Parathyroid adenoma (tissue), 2 donors: Measurements from ENCODE around the gene GNB2.

ENCODE experiments used
- H2AFZ ChIP-seq: fragments of 300-600 bp; sonication (generic); one replicate; pipeline ENCODE4 v1.7.0; 2017; ENCODE audit warnings: antibody characterized with exemption, mild to moderate bottlenecking
- H3K27ac ChIP-seq: fragments of 300-600 bp; sonication (generic); one replicate; pipeline ENCODE4 v1.7.0; 2017
- H3K27me3 ChIP-seq: fragments of 300-600 bp; sonication (generic); one replicate; pipeline ENCODE4 v1.7.0; 2017; ENCODE audit warnings: low read length; ENCODE audit not compliant: control insufficient read depth, insufficient read depth
- H3K36me3 ChIP-seq: fragments of 300-600 bp; sonication (generic); one replicate; pipeline ENCODE4 v1.7.0; 2017; ENCODE audit warnings: low read length; ENCODE audit not compliant: control insufficient read depth, insufficient read depth
- H3K4me1 ChIP-seq: fragments of 300-600 bp; sonication (generic); one replicate; pipeline ENCODE4 v1.7.0; 2017; ENCODE audit warnings: control low read depth
- H3K4me2 ChIP-seq: fragments of 300-600 bp; sonication (generic); one replicate; pipeline ENCODE4 v1.7.0; 2017; ENCODE audit warnings: low read length
- H3K4me3 ChIP-seq: fragments of 300-600 bp; sonication (generic); one replicate; pipeline ENCODE4 v1.7.0; 2017; ENCODE audit warnings: low read depth, low read length
- H3K79me2 ChIP-seq: fragments of 300-600 bp; sonication (generic); one replicate; pipeline ENCODE4 v1.7.0; 2017; ENCODE audit warnings: control low read depth
- H3K9ac ChIP-seq: fragments of 300-600 bp; sonication (generic); one replicate; pipeline ENCODE4 v1.7.0; 2017; ENCODE audit warnings: mild to moderate bottlenecking
- H3K9me3 ChIP-seq: fragments of 300-600 bp; sonication (generic); one replicate; pipeline ENCODE4 v1.7.0; 2017; ENCODE audit warnings: low read length; ENCODE audit not compliant: control insufficient read depth
- TF ChIP-seq, protein P1 (sequence below): fragments of 300-600 bp; sonication (generic); IDR thresholded peaks from one replicate; pipeline ENCODE4 v1.7.0; 2017; ENCODE audit warnings: antibody characterized with exemption, mild to moderate bottlenecking
- donor health status: primary hyperparathyroidism.

The GNB2 gene

DNA sequence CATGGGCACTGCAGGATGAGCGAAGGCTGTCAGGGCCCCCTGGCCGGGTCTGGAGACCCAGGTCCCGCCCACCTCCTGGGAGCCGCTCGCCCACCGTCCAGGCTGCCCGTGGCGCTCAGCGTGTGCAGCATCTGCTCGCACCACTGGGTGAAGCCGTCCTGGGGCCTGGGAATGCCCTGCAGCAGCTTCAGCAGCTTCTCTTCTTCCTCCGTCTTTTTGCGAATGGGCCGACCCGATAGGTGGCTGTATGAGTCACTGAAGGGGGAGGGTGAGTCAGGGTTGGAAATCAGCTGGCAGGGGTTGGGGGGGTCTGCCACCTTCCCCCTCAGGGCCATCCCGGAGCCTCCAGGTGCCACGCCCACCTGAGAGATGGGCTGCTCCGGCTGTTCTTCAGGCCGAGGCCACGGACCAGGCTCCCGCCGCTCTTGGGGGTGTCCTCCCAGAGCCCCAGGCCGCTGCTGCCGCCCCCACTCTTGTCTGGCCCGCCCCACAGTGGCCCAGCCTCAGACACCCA lies 8.7 kb downstream of the GNB2 start:
- Histone ChIP-seq H3K27me3 (no peaks in the 10 kb centered on the region), H3K79me2 (no peaks in the 10 kb centered on the region), H3K9ac (no peak overlapping the region), H3K4me2 (no peak overlapping the region), H2AFZ (no peak overlapping the region), H3K4me3 (no peak overlapping the region), H3K4me1 (no peaks in the 10 kb centered on the region), H3K27ac (no peak overlapping the region), H3K36me3 (no peaks in the 10 kb centered on the region), H3K9me3 (no peaks in the 10 kb centered on the region)
- TF ChIP-seq, protein P1, sequence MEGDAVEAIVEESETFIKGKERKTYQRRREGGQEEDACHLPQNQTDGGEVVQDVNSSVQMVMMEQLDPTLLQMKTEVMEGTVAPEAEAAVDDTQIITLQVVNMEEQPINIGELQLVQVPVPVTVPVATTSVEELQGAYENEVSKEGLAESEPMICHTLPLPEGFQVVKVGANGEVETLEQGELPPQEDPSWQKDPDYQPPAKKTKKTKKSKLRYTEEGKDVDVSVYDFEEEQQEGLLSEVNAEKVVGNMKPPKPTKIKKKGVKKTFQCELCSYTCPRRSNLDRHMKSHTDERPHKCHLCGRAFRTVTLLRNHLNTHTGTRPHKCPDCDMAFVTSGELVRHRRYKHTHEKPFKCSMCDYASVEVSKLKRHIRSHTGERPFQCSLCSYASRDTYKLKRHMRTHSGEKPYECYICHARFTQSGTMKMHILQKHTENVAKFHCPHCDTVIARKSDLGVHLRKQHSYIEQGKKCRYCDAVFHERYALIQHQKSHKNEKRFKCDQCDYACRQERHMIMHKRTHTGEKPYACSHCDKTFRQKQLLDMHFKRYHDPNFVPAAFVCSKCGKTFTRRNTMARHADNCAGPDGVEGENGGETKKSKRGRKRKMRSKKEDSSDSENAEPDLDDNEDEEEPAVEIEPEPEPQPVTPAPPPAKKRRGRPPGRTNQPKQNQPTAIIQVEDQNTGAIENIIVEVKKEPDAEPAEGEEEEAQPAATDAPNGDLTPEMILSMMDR, result no peak

DNA sequence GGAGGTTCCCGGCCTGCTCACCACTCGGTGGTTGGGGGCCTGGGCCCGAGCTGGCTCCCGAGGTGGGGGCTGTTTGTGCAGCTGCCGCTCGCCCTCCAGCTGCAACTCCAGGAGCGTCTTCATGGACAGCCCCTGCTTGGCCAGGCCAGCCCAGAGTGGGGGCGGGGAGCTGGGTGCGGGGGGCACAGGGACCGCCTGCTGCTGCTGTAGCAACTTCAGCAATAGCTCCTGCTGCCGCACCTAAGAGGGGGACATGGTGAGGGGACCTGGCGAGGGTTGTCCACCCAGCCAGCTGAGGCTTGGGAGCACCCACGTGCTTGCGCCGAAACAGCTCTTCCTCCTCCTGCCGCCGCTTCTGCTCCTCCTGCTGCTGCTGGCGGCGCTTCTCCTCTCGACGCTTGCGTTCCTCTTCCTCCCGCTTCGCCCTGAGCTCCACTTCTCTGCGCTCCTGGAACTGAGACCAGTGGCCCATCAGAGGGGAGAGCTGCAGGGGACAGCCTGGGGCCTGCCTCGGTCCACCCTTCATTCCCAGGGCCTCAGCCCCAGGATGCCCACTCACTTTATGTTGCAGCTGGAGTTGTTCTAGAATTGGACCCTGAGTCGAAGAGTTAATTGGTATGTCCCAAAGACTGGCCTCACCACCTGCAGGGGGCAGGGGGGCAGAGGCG lies 9.6 kb downstream of the GNB2 start:
- Histone ChIP-seq H3K4me1 (no peaks in the 10 kb centered on the region), H3K27me3 (no peaks in the 10 kb centered on the region), H3K4me3 (no peak overlapping the region), H3K27ac (no peak overlapping the region), H3K79me2 (peaks cover 3% of the 10 kb centered on the region), H3K9me3 (no peaks in the 10 kb centered on the region), H3K4me2 (no peak overlapping the region), H2AFZ (no peak overlapping the region), H3K9ac (no peak overlapping the region), H3K36me3 (no peaks in the 10 kb centered on the region)
- TF ChIP-seq, protein P1, result no peak

DNA sequence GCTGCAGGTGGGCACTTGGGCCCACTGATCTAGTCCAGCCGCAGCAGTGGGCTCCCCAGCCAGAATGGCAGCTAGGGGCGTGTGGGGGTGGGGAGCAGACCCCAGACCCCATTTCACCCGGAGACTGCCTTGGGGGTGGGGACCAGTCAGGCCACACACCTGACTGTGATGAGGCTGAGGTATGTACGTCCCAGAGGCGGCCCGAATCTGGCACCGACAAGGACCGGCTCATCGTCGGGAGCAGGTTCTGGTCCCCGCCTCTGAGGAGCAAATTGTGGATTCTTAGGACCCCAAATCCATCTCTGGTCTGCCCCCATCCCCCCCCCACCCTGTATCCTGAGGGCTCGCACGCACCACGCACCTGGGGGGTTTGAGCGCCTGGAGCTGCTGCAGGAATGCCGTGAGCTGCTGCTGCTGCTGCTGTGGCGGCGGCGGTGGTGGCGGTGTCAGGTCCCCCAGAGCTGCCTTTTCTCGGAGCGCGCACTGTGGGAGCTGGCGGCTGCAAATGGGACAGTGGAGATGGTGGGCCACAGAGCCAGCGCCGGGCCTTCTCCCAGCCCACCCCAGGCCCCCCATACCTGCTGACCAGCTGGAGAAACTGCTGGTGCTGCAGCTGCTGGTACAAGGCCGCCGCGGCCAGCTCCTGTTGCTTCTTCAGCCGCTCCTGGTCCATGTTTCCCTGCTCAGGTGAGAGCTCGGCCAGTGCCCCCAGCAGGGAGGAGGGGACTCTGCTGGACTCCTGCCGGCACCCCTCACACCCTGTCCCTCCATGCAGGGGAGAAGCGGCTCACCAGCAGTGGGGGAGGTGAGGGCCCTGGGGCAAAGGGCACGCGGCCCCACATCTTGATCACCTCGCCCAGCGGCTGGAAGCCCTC lies 10.4 kb downstream of the GNB2 start:
- peaks cover 7% of the 10 kb centered on the region for H3K79me2 ChIP-seq
- H3K4me2 ChIP-seq, result no peak overlapping the region
- no peaks in the 10 kb centered on the region for H3K9me3 ChIP-seq
- H3K36me3 ChIP-seq, result no peaks in the 10 kb centered on the region
- no peak overlapping the region for H3K9ac ChIP-seq
- H3K27ac ChIP-seq, result no peak overlapping the region
- no peak overlapping the region for H3K4me3 ChIP-seq
- TF ChIP-seq, protein P1, result no peak
- H3K4me1 ChIP-seq, result no peaks in the 10 kb centered on the region
- H3K27me3 ChIP-seq, result no peaks in the 10 kb centered on the region
- no peak overlapping the region for H2AFZ ChIP-seq

DNA sequence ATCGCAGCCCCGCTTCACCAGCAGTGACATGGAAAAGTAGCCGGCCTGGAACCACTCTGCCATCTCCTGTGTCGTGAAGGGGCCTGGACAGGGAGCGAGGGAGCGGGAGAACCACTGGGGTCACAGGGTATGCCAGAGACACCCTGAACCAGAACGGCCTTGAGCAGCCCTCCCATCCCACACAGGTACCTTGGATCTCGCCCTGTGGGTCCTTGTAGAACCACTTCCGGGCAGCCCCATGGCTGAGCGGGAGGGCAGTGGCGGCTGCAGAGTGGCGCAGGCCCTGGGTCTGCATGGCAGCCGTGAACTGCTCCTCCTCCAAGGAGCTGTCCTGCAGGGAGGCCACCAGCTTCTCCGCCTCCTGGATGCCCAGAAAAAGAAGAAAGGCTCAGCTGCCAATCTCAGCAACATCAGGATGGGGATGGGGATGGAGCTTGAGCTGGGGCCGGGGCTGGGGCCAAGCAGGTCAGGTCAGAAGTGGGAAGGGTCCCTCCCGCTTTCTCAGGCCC lies 11.0 kb downstream of the GNB2 start:
- no peak overlapping the region for H3K9ac ChIP-seq
- H3K79me2 ChIP-seq, result peaks cover 14% of the 10 kb centered on the region
- no peak overlapping the region for H3K4me2 ChIP-seq
- no peaks in the 10 kb centered on the region for H3K9me3 ChIP-seq
- no peak overlapping the region for H2AFZ ChIP-seq
- H3K27me3 ChIP-seq, result no peaks in the 10 kb centered on the region
- no peaks in the 10 kb centered on the region for H3K4me1 ChIP-seq
- TF ChIP-seq, protein P1, result no peak
- no peak overlapping the region for H3K27ac ChIP-seq
- H3K4me3 ChIP-seq, result no peak overlapping the region
- no peaks in the 10 kb centered on the region for H3K36me3 ChIP-seq
